HepG2 (cell line): ENCODE measurements around the gene ATAD2B. TPM values are rescaled to one million over a fixed set of nuclear protein-coding genes. Genes with fewer than 3 reads are reported as not detected.

ENCODE experiments used
- ATAC-seq: fragments of 200-7000 bp; cut with Tn5 transposase; 3 replicates; pipeline ENCODE4 v1.9.1; 2020; ENCODE audit warnings: mild to moderate bottlenecking, moderate library complexity
- BruUV-seq: library from RNA; stranded (reverse); fragments of 400-500 nt; replicated peaks from 2 replicates; lab custom pipeline; 2021; lab: Mats Ljungman, UMichigan
- CTCF ChIA-PET: fragments of 300-600 bp; formaldehyde crosslinking; extraction: SDS; loops from one replicate; lab custom pipeline; 2021; ENCODE audit warnings: low total read pairs, inconsistent platforms, low intra/inter-chr PET ratio; lab: Yijun Ruan, JAX
- POLR2A ChIA-PET: fragments of 350-600 bp; sonication (Branson Sonifier 250); formaldehyde crosslinking; loops from one replicate; lab custom pipeline; 2020; ENCODE audit warnings: antibody characterized with exemption, inconsistent platforms; lab: Yijun Ruan, JAX
- DNase-seq: peaks from one replicate; pipeline ENCODE4 v3.0.0-alpha.2; 2015; ENCODE audit warnings: low spot score
- FAIRE-seq: peaks from 3 replicates; lab custom pipeline; 2011; peaks lifted over from hg19 to GRCh38; lab: Jason Lieb, UNC
- H2AFZ ChIP-seq: one replicate; pipeline ENCODE4 v1.6.1; 2011; ENCODE audit warnings: low read length, inconsistent platforms
- H3K27ac ChIP-seq: fragments of 300-600 bp; 3 replicates; pipeline ENCODE4 v1.8.0; 2011; ENCODE audit warnings: mixed run types, mild to moderate bottlenecking, mixed read lengths, low read length, inconsistent platforms; ENCODE audit not compliant: insufficient read depth; ENCODE audit errors: extremely low read length
- H3K27me3 ChIP-seq, 2 experiments: fragments of 200-600 bp in 1 of 2; 2 replicates in 1 of 2; 3 replicates in 1 of 2; pipeline versions ENCODE4 v1.6.0 to v1.8.0; 2011; ENCODE audit warnings: low read length in 2 of 2, mild to moderate bottlenecking in 2 of 2, moderate library complexity in 2 of 2, inconsistent platforms in 1 of 2; ENCODE audit not compliant: insufficient read depth in 2 of 2, control insufficient read depth in 1 of 2
- H3K36me3 ChIP-seq, 2 experiments: fragments of 200-600 bp in 1 of 2; replicated peaks in 1 of 2; 2 replicates in 1 of 2; 3 replicates in 1 of 2; pipeline versions ENCODE4 v1.5.1 to v1.8.0; 2011; ENCODE audit warnings: low read length in 2 of 2, inconsistent platforms in 1 of 2; ENCODE audit not compliant: insufficient read depth in 2 of 2, control insufficient read depth in 1 of 2
- H3K4me1 ChIP-seq: 2 replicates; pipeline ENCODE4 v1.5.1; 2012; ENCODE audit warnings: low read length, inconsistent platforms; ENCODE audit not compliant: insufficient read depth
- H3K4me2 ChIP-seq: 2 replicates; pipeline ENCODE4 v1.6.0; 2011; ENCODE audit warnings: low read depth, low read length, inconsistent platforms
- H3K4me3 ChIP-seq, 3 experiments: fragments of 200-600 bp in 1 of 3; sonication (generic), shearing (Covaris generic) in 1 of 3; replicated peaks in 1 of 3; 2 replicates each; pipeline ENCODE4 v1.5.1; 2011 to 2016; ENCODE audit warnings: low read length in 3 of 3, inconsistent platforms in 2 of 3, low read depth in 2 of 3, mild to moderate bottlenecking in 2 of 3, control low read depth in 1 of 3, mixed read lengths in 1 of 3; ENCODE audit not compliant: insufficient read depth in 1 of 3
- H3K79me2 ChIP-seq: one replicate; pipeline ENCODE4 v1.6.1; 2011; ENCODE audit warnings: low read length, inconsistent platforms; ENCODE audit not compliant: insufficient read depth
- H3K9ac ChIP-seq: 2 replicates; pipeline ENCODE4 v1.6.0; 2011; ENCODE audit warnings: mild to moderate bottlenecking, low read depth, low read length, inconsistent platforms; ENCODE audit not compliant: insufficient read depth
- H3K9me3 ChIP-seq: 2 replicates; pipeline ENCODE4 v1.5.1; 2012; ENCODE audit warnings: mild to moderate bottlenecking, low read length
- H4K20me1 ChIP-seq: 2 replicates; pipeline ENCODE4 v1.6.0; 2011; ENCODE audit warnings: inconsistent platforms, mild to moderate bottlenecking, low read length, moderate library complexity; ENCODE audit not compliant: insufficient read depth
- ASH2L ChIP-seq: fragments of 300-600, 200-600 bp; sonication (generic); IDR thresholded peaks from 2 replicates; pipeline ENCODE4 v1.7.0; 2017; ENCODE audit warnings: low read depth, mild to moderate bottlenecking, moderate library complexity, mixed read lengths, low read length; ENCODE audit not compliant: insufficient read length
- CENPT ChIP-seq: sonication (generic); formaldehyde crosslinking; IDR thresholded peaks from 2 replicates; pipeline ENCODE4 v1.8.0; 2022; ENCODE audit warnings: low read depth, mild to moderate bottlenecking, moderate library complexity, missing genetic modification reagents
- KLF12 ChIP-seq: sonication (generic); formaldehyde crosslinking; IDR thresholded peaks from 2 replicates; pipeline ENCODE4 v1.4.0; 2020; ENCODE audit warnings: missing genetic modification reagents, borderline replicate concordance
- SALL2 ChIP-seq: sonication (generic); formaldehyde crosslinking; IDR thresholded peaks from 2 replicates; pipeline ENCODE4 v1.8.1; 2023; ENCODE audit warnings: mild to moderate bottlenecking, missing genetic modification reagents, inconsistent platforms
- SP4 ChIP-seq: sonication (generic); formaldehyde crosslinking; IDR thresholded peaks from 2 replicates; pipeline ENCODE4 v1.8.1; 2023; ENCODE audit warnings: mild to moderate bottlenecking, missing genetic modification reagents
- TBP ChIP-seq: sonication (generic); formaldehyde crosslinking; IDR thresholded peaks from 2 replicates; pipeline ENCODE4 v1.5.0; 2020; ENCODE audit warnings: missing genetic modification reagents
- TSC22D2 ChIP-seq: sonication (generic); formaldehyde crosslinking; IDR thresholded peaks from 2 replicates; pipeline ENCODE4 v1.5.1; 2020; ENCODE audit warnings: missing genetic modification reagents, mild to moderate bottlenecking, borderline replicate concordance
- ZNF207 ChIP-seq: fragments of 450-650 bp; IDR thresholded peaks from 2 replicates; pipeline ENCODE4 v1.6.1; 2016; ENCODE audit warnings: antibody characterized with exemption, borderline replicate concordance
- ZNF253 ChIP-seq: sonication (generic); formaldehyde crosslinking; IDR thresholded peaks from 2 replicates; pipeline ENCODE4 v1.8.0; 2022; ENCODE audit warnings: mild to moderate bottlenecking, missing genetic modification reagents, borderline replicate concordance
- WGBS: methylation state at CpG from one replicate; pipeline ENCODE4 v1.1.6; 2017; ENCODE audit warnings: low lambda C conversion rate; 5-methylcytosine and 5-hydroxymethylcytosine counted together
- in situ Hi-C: cut with HindIII; loops from 2 replicates; pipeline ENCODE4 v1.10.0; 2017; ENCODE audit warnings: low pct_unique_long_range_greater_than_20kb; ENCODE audit not compliant: extremely low pct_ligation_motif_present
- intact Hi-C: fragments of 100-400 bp; cut with micrococcal nuclease; formaldehyde crosslinking; loops from one replicate; pipeline ENCODE4 v1.10.0; 2022; ENCODE audit not compliant: unreplicated experiment
- polyA plus RNA-seq, 8 experiments: library from polyadenylated mRNA; depleted of rRNA in 3 of 8; stranded (reverse) in 7 of 8; unstranded in 1 of 8; fragments of >200 nt; fragmentation: Illumina TruSeq in 4 of 8; extraction: Trizol in 4 of 8; gene quantifications; 2 replicates each; pipeline versions ENCODE4 v1.2.1 to v1.2.3, GENCODE V29; 2011 to 2016; ENCODE audit warnings: low read depth in 4 of 8, missing spikeins in 1 of 8, mixed read lengths in 1 of 8; ENCODE audit not compliant: insufficient read depth in 1 of 8
- total RNA-seq, 5 experiments: library from RNA; depleted of rRNA; stranded (reverse); fragments of >200 nt; fragmentation: Illumina TruSeq; extraction: Trizol; gene quantifications; 2 replicates each; pipeline ENCODE4 v1.2.3, GENCODE V29; 2016; ENCODE audit warnings: low read depth in 1 of 5
- TF ChIP-seq, protein P1 (sequence below): fragments of 450-650 bp; IDR thresholded peaks from 2 replicates; pipeline ENCODE4 v1.6.1; 2017
- TF ChIP-seq, protein P2 (sequence below), 2 experiments: sonication (generic) in 1 of 2; formaldehyde crosslinking in 1 of 2; IDR thresholded peaks; 2 replicates each; pipeline versions ENCODE4 v1.6.1 to v1.9.0; 2014 to 2022; ENCODE audit warnings: antibody characterized with exemption in 1 of 2, borderline replicate concordance in 1 of 2, inconsistent platforms in 1 of 2, low read depth in 1 of 2, missing genetic modification reagents in 1 of 2
- TF ChIP-seq, protein P3 (sequence below): sonication (generic); formaldehyde crosslinking; IDR thresholded peaks from 2 replicates; pipeline ENCODE4 v1.5.0; 2020; ENCODE audit warnings: missing genetic modification reagents
- TF ChIP-seq, protein P4 (sequence below): sonication (generic); formaldehyde crosslinking; IDR thresholded peaks from 2 replicates; pipeline ENCODE4 v1.5.1; 2020; ENCODE audit warnings: missing genetic modification reagents, mild to moderate bottlenecking, borderline replicate concordance
- TF ChIP-seq, protein P5 (sequence below): sonication (generic); formaldehyde crosslinking; IDR thresholded peaks from 2 replicates; pipeline ENCODE4 v1.5.0; 2020; ENCODE audit warnings: missing genetic modification reagents

Gene ATAD2B
- total and polyA plus RNA-seq, 2 of the 13 experiments (the other 11 are each of a cell fraction or from before 2014, with no cell fraction given) = 5.3 to 22.2 TPM

DNA sequence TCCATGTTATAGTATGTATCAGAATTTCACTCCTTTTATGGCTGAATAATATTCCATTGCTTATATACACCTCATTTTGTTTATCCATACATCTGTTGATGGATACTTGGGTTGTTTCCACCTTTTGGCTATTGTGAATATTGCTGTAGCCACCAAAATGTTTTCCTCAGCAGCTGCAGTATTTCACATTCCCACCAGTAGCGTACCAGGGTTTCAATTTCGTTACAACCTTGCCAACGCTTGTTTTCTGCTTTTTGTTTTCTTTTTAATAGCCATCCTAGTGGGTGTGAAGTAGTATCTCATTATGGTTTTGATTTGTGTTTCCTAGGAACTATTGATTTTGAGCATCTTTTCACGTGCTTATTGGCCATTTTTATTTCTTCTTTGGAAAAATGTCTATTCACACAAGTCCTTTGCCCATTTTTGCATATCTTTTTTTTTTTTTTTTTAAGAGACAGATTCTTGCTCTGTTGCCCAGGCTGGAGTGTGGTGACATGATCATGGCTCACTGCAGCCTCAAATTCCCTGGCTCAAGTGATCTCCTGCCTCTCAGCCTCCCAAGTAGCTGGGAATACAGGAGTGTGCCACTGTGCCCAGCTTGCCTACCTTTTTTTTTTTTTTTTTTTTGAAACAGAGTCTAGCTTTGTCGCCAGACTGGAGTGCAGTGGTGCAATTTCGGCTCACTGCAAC, 27.5 kb upstream of the ATAD2B start:
- Histone ChIP-seq H3K4me1 (no peaks in the 10 kb centered on the region), H3K27me3 (no peaks in the 10 kb centered on the region), H4K20me1 (peaks cover 4% of the 10 kb centered on the region; the same call in 1 of the 2 replicates), H3K36me3 (peaks cover 2 to 9% of the 10 kb centered on the region in 2 experiments; a peak in 4 of 5 replicates), H3K9me3 (no peaks in the 10 kb centered on the region), H3K4me2 (no peak overlapping the region), H2AFZ (no peak overlapping the region), H3K79me2 (peaks cover 53% of the 10 kb centered on the region), H3K9ac (no peak overlapping the region), H3K4me3 (no peak overlapping the region), H3K27ac (no peak overlapping the region)
- ChIA-PET POLR2A (no interaction called here), CTCF (no interaction called here)
- ATAC-seq (no peak), DNase-seq (no peak), FAIRE-seq (no peak)
- no TSS peak for BruUV-seq
- WGBS = 96% methylated on average over 6 of the region's 6 CpGs
- intact Hi-C loops = no loop called here
- in situ Hi-C loops = no loop called here
- TF ChIP-seq, protein P1, sequence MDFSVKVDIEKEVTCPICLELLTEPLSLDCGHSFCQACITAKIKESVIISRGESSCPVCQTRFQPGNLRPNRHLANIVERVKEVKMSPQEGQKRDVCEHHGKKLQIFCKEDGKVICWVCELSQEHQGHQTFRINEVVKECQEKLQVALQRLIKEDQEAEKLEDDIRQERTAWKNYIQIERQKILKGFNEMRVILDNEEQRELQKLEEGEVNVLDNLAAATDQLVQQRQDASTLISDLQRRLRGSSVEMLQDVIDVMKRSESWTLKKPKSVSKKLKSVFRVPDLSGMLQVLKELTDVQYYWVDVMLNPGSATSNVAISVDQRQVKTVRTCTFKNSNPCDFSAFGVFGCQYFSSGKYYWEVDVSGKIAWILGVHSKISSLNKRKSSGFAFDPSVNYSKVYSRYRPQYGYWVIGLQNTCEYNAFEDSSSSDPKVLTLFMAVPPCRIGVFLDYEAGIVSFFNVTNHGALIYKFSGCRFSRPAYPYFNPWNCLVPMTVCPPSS = no peak
- TF ChIP-seq, protein P2, sequence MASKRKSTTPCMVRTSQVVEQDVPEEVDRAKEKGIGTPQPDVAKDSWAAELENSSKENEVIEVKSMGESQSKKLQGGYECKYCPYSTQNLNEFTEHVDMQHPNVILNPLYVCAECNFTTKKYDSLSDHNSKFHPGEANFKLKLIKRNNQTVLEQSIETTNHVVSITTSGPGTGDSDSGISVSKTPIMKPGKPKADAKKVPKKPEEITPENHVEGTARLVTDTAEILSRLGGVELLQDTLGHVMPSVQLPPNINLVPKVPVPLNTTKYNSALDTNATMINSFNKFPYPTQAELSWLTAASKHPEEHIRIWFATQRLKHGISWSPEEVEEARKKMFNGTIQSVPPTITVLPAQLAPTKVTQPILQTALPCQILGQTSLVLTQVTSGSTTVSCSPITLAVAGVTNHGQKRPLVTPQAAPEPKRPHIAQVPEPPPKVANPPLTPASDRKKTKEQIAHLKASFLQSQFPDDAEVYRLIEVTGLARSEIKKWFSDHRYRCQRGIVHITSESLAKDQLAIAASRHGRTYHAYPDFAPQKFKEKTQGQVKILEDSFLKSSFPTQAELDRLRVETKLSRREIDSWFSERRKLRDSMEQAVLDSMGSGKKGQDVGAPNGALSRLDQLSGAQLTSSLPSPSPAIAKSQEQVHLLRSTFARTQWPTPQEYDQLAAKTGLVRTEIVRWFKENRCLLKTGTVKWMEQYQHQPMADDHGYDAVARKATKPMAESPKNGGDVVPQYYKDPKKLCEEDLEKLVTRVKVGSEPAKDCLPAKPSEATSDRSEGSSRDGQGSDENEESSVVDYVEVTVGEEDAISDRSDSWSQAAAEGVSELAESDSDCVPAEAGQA (IDR thresholded peaks at IDR 0.05; ENCODE audit: low read depth) = no peak
- TF ChIP-seq, protein P2 (CRISPR knock-in tag; IDR thresholded peaks at IDR 0.05; ENCODE audit: borderline replicate concordance) = no peak
- TF ChIP-seq, protein P3, sequence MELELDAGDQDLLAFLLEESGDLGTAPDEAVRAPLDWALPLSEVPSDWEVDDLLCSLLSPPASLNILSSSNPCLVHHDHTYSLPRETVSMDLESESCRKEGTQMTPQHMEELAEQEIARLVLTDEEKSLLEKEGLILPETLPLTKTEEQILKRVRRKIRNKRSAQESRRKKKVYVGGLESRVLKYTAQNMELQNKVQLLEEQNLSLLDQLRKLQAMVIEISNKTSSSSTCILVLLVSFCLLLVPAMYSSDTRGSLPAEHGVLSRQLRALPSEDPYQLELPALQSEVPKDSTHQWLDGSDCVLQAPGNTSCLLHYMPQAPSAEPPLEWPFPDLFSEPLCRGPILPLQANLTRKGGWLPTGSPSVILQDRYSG (CRISPR knock-in tag) = no peak
- TF ChIP-seq KLF12 (CRISPR knock-in tag) (no peak), TSC22D2 (no peak), ASH2L (no peak), SALL2 (CRISPR knock-in tag) (no peak), ZNF253 (no peak), TBP (CRISPR knock-in tag) (no peak), SP4 (CRISPR knock-in tag) (no peak), CENPT (CRISPR knock-in tag) (no peak), ZNF207 (no peak)
- TF ChIP-seq, protein P4, sequence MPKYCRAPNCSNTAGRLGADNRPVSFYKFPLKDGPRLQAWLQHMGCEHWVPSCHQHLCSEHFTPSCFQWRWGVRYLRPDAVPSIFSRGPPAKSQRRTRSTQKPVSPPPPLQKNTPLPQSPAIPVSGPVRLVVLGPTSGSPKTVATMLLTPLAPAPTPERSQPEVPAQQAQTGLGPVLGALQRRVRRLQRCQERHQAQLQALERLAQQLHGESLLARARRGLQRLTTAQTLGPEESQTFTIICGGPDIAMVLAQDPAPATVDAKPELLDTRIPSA (CRISPR knock-in tag) = no peak
- TF ChIP-seq, protein P5, sequence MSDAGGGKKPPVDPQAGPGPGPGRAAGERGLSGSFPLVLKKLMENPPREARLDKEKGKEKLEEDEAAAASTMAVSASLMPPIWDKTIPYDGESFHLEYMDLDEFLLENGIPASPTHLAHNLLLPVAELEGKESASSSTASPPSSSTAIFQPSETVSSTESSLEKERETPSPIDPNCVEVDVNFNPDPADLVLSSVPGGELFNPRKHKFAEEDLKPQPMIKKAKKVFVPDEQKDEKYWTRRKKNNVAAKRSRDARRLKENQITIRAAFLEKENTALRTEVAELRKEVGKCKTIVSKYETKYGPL (CRISPR knock-in tag) = no peak
